ENCODE data around the gene LAMTOR3. TPM values are rescaled to one million over a fixed set of nuclear protein-coding genes. Genes with fewer than 3 reads are reported as not detected.

LAMTOR3 gene
- total RNA-seq, 1 experiment from 2014 or later: 30.6 TPM

GRCh38 chr4:99885063-99885664 is 9.1 kb downstream of the LAMTOR3 start:
- DNase-seq: no peak
- Mint-ChIP-seq H3K4me1 (no peaks in the 10 kb centered on the region), H3K9me3 (no peaks in the 10 kb centered on the region), H3K27me3 (ENCODE audit: low read depth) (no peaks in the 10 kb centered on the region), H3K4me3 (no peak overlapping the region), H3K36me3 (ENCODE audit: insufficient read depth in 1 of 3, low read depth in 3 of 3) (peaks cover 0 to 16% (median 12%) of the 10 kb centered on the region in 3 experiments; a peak in 5 of 7 replicates), H3K27ac (no peak overlapping the region)
- Histone ChIP-seq H2AK5ac (ENCODE audit: insufficient read length, low read length) (no peak overlapping the region), H4K8ac (replicated peaks; ENCODE audit: insufficient read length, low read depth, low read length) (no peak overlapping the region), H3K9ac (ENCODE audit: extremely low read depth, insufficient read length, low read length) (no peak overlapping the region), H2BK12ac (ENCODE audit: insufficient read length, low read depth, low read length) (no peak overlapping the region), H3K23me2 (ENCODE audit: insufficient read length, low read depth, low read length, poor library complexity, severe bottlenecking) (no peaks in the 10 kb centered on the region), H3K18ac (ENCODE audit: insufficient read length, low read depth, low read length) (no peak overlapping the region), H4K20me1 (ENCODE audit: control insufficient read depth, insufficient read depth, insufficient read length) (no peaks in the 10 kb centered on the region), H3K14ac (ENCODE audit: insufficient read depth, low read length) (no peak overlapping the region), H3K27me3 (ENCODE audit: insufficient read depth, low read length) (no peaks in the 10 kb centered on the region), H2BK5ac (ENCODE audit: insufficient read length, low read length) (no peak overlapping the region), H3K9me3 (ENCODE audit: control insufficient read depth, low read depth, low read length) (no peaks in the 10 kb centered on the region), H2AFZ (ENCODE audit: low read length) (no peak overlapping the region), H3K4ac (ENCODE audit: low read depth, low read length) (no peak overlapping the region), H2BK120ac (ENCODE audit: low read depth, low read length, poor library complexity, severe bottlenecking) (no peak overlapping the region), H3K27ac (ENCODE audit: insufficient read length, low read depth, low read length) (no peak overlapping the region), H4K5ac (ENCODE audit: insufficient read length, low read depth, low read length) (no peak overlapping the region), H4K91ac (ENCODE audit: insufficient read length, low read depth, low read length) (no peak overlapping the region), H3K79me2 (ENCODE audit: insufficient read depth, low read length) (no peaks in the 10 kb centered on the region), H3K4me1 (ENCODE audit: insufficient read depth, low read length) (no peaks in the 10 kb centered on the region), H3T11ph (ENCODE audit: low read length) (no peak overlapping the region), H2BK15ac (ENCODE audit: low read depth, low read length) (no peak overlapping the region), H3K56ac (ENCODE audit: insufficient read length, low read depth, low read length) (no peak overlapping the region), H3K23ac (ENCODE audit: insufficient read length, low read depth, low read length) (no peak overlapping the region), H2BK20ac (ENCODE audit: low read depth, low read length, poor library complexity, severe bottlenecking) (no peak overlapping the region), H3K79me1 (ENCODE audit: insufficient read depth, low read depth, low read length, poor library complexity, severe bottlenecking) (no peaks in the 10 kb centered on the region), H3K4me2 (ENCODE audit: insufficient read depth, insufficient read length, low read length) (no peak overlapping the region)
- TF ChIP-seq, protein P1, sequence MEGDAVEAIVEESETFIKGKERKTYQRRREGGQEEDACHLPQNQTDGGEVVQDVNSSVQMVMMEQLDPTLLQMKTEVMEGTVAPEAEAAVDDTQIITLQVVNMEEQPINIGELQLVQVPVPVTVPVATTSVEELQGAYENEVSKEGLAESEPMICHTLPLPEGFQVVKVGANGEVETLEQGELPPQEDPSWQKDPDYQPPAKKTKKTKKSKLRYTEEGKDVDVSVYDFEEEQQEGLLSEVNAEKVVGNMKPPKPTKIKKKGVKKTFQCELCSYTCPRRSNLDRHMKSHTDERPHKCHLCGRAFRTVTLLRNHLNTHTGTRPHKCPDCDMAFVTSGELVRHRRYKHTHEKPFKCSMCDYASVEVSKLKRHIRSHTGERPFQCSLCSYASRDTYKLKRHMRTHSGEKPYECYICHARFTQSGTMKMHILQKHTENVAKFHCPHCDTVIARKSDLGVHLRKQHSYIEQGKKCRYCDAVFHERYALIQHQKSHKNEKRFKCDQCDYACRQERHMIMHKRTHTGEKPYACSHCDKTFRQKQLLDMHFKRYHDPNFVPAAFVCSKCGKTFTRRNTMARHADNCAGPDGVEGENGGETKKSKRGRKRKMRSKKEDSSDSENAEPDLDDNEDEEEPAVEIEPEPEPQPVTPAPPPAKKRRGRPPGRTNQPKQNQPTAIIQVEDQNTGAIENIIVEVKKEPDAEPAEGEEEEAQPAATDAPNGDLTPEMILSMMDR (conservative IDR thresholded peaks at IDR 0.05): peak; percentile 80
- no CpG with 5 or more reads among the region's 2 CpGs for WGBS (ENCODE audit: extremely low coverage, insufficient read length, low lambda C conversion rate)

Data from H9 (cell line).